DND-41 (cell line): ENCODE measurements around the gene YRDC.

Experiments used
- ATAC-seq: fragments of 200-7000 bp; cut with Tn5 transposase; 3 replicates; pipeline ENCODE4 v1.9.1; 2021; ENCODE audit warnings: low read depth; ENCODE audit not compliant: insufficient read depth
- DNase-seq: peaks from one replicate; pipeline ENCODE4 v3.0.0-alpha.2; 2020
- H2AFZ ChIP-seq: 2 replicates; pipeline ENCODE4 v1.6.0; 2012; ENCODE audit warnings: low read depth, low read length
- H3K27ac ChIP-seq: 2 replicates; pipeline ENCODE4 v1.5.1; 2012; ENCODE audit warnings: low read length, inconsistent platforms
- H3K27me3 ChIP-seq: fragments of 200-600 bp; sonication (generic); 2 replicates; pipeline ENCODE4 v1.6.0; 2012; ENCODE audit warnings: low read length, mild to moderate bottlenecking, inconsistent platforms; ENCODE audit not compliant: insufficient read depth, poor library complexity
- H3K36me3 ChIP-seq: 2 replicates; pipeline ENCODE4 v1.5.1; 2012; ENCODE audit warnings: low read length, inconsistent platforms; ENCODE audit not compliant: insufficient read depth
- H3K4me1 ChIP-seq: 2 replicates; pipeline ENCODE4 v1.5.1; 2012; ENCODE audit warnings: mild to moderate bottlenecking, low read length; ENCODE audit not compliant: insufficient read depth
- H3K4me2 ChIP-seq: 2 replicates; pipeline ENCODE4 v1.6.0; 2012; ENCODE audit warnings: mild to moderate bottlenecking, moderate library complexity, low read length, inconsistent platforms; ENCODE audit not compliant: insufficient read depth
- H3K4me3 ChIP-seq, 2 experiments: fragments of 200-600 bp in 1 of 2; shearing (Covaris generic) in 1 of 2; 2 replicates each; pipeline ENCODE4 v1.5.1; 2012 to 2016; ENCODE audit warnings: inconsistent platforms in 2 of 2, low read length in 2 of 2, mild to moderate bottlenecking in 2 of 2, low read depth in 1 of 2, moderate library complexity in 1 of 2
- H3K79me2 ChIP-seq: 2 replicates; pipeline ENCODE4 v1.6.0; 2012; ENCODE audit warnings: low read length, inconsistent platforms; ENCODE audit not compliant: insufficient read depth
- H3K9ac ChIP-seq: 2 replicates; pipeline ENCODE4 v1.6.0; 2012; ENCODE audit warnings: low read depth, mild to moderate bottlenecking, inconsistent platforms, low read length, moderate library complexity
- H3K9me3 ChIP-seq: 2 replicates; pipeline ENCODE4 v1.5.1; 2012; ENCODE audit warnings: low read length, moderate library complexity, mild to moderate bottlenecking, inconsistent platforms; ENCODE audit not compliant: insufficient read depth, severe bottlenecking
- H4K20me1 ChIP-seq: 2 replicates; pipeline ENCODE4 v1.6.0; 2012; ENCODE audit warnings: low read length; ENCODE audit not compliant: insufficient read depth
- CTCF ChIP-seq: IDR thresholded peaks from 2 replicates; pipeline ENCODE4 v1.5.1; 2012; ENCODE audit warnings: borderline replicate concordance, low read length, moderate library complexity, mild to moderate bottlenecking; ENCODE audit not compliant: poor library complexity, severe bottlenecking; ENCODE audit errors: extremely low read depth
- EZH2 ChIP-seq: IDR thresholded peaks from 3 replicates; pipeline ENCODE4 v1.6.1; 2012; ENCODE audit warnings: borderline replicate concordance, low read depth, mild to moderate bottlenecking, moderate library complexity, low read length, inconsistent platforms; ENCODE audit not compliant: severe bottlenecking

Gene YRDC

GRCh38 chr1:37851782-37852210 is 43.8 kb upstream of the YRDC start:
- H3K4me2 ChIP-seq = peak overlapping the region; percentile 7; the same call in 1 of the 2 replicates
- peaks cover 13% of the 10 kb centered on the region; the same call in 1 of the 2 replicates for H3K4me1 ChIP-seq
- peaks cover 17% of the 10 kb centered on the region; the same call in 1 of the 2 replicates for H4K20me1 ChIP-seq
- no peak overlapping the region for H2AFZ ChIP-seq
- no peak for TF ChIP-seq CTCF
- TF ChIP-seq EZH2 = no peak
- H3K4me3 ChIP-seq = no peak overlapping the region
- peaks cover 23% of the 10 kb centered on the region; the same call in 1 of the 2 replicates for H3K36me3 ChIP-seq
- H3K79me2 ChIP-seq = peaks cover 81% of the 10 kb centered on the region
- DNase-seq (no peak), ATAC-seq (no peak)
- H3K27ac ChIP-seq = no peak overlapping the region
- no peaks in the 10 kb centered on the region for H3K9me3 ChIP-seq
- H3K9ac ChIP-seq = no peak overlapping the region
- no peaks in the 10 kb centered on the region for H3K27me3 ChIP-seq

GRCh38 chr1:37851262-37851661 is 43.3 kb upstream of the YRDC start:
- Histone ChIP-seq H3K4me2 (no peak overlapping the region), H3K4me3 (no peak overlapping the region), H3K27me3 (no peaks in the 10 kb centered on the region), H4K20me1 (peaks cover 17% of the 10 kb centered on the region; the same call in 1 of the 2 replicates), H3K27ac (no peak overlapping the region), H3K9ac (no peak overlapping the region), H3K79me2 (peaks cover 82% of the 10 kb centered on the region), H2AFZ (no peak overlapping the region), H3K36me3 (peaks cover 21% of the 10 kb centered on the region; the same call in 1 of the 2 replicates), H3K4me1 (peaks cover 14% of the 10 kb centered on the region; the same call in 1 of the 2 replicates), H3K9me3 (no peaks in the 10 kb centered on the region)
- DNase-seq (no peak), ATAC-seq (no peak)
- no peak for TF ChIP-seq CTCF
- no peak for TF ChIP-seq EZH2

GRCh38 chr1:37850352-37850955 is 42.4 kb upstream of the YRDC start:
- ATAC-seq (no peak), DNase-seq (no peak)
- no peak overlapping the region for H3K4me2 ChIP-seq
- no peak for TF ChIP-seq EZH2
- H3K4me3 ChIP-seq = no peak overlapping the region
- H3K27me3 ChIP-seq = no peaks in the 10 kb centered on the region
- H3K9me3 ChIP-seq = no peaks in the 10 kb centered on the region
- no peak overlapping the region for H2AFZ ChIP-seq
- no peak overlapping the region for H3K9ac ChIP-seq
- H3K79me2 ChIP-seq = peaks cover 89% of the 10 kb centered on the region
- H4K20me1 ChIP-seq = peaks cover 17% of the 10 kb centered on the region; the same call in 1 of the 2 replicates
- H3K36me3 ChIP-seq = peaks cover 20% of the 10 kb centered on the region; the same call in 1 of the 2 replicates
- no peak overlapping the region for H3K27ac ChIP-seq
- H3K4me1 ChIP-seq = peaks cover 14% of the 10 kb centered on the region; the same call in 1 of the 2 replicates

GRCh38 chr1:37849480-37849879 is 41.5 kb upstream of the YRDC start:
- Histone ChIP-seq H3K36me3 (peaks cover 15% of the 10 kb centered on the region; the same call in 1 of the 2 replicates), H3K27me3 (no peaks in the 10 kb centered on the region)
- no peak for DNase-seq

More at GRCh38 chr1:37849480-37849879, 41.5 kb upstream of the YRDC start:
- H3K4me1 ChIP-seq = peaks cover 14% of the 10 kb centered on the region; the same call in 1 of the 2 replicates
- no peak overlapping the region for H3K4me2 ChIP-seq
- no peak overlapping the region for H3K4me3 ChIP-seq
- no peak for TF ChIP-seq CTCF
- no peak for TF ChIP-seq EZH2
- no peaks in the 10 kb centered on the region for H3K9me3 ChIP-seq
- peaks cover 92% of the 10 kb centered on the region for H3K79me2 ChIP-seq
- H4K20me1 ChIP-seq = peaks cover 17% of the 10 kb centered on the region; the same call in 1 of the 2 replicates
- ATAC-seq = no peak
- H3K9ac ChIP-seq = no peak overlapping the region
- no peak overlapping the region for H3K27ac ChIP-seq
- H2AFZ ChIP-seq = no peak overlapping the region
